Measurements from ENCODE around the gene DLGAP5. TPM values are rescaled to one million over a fixed set of nuclear protein-coding genes. Genes with fewer than 3 reads are reported as not detected.
A peak's percentile ranks its signal among the peaks of the same experiment; 100 is the strongest.

Gene DLGAP5
- total and polyA plus RNA-seq, 2 of the 4 experiments (the other 2 are of a cell fraction), result 14.9 to 19.0 TPM

DNA sequence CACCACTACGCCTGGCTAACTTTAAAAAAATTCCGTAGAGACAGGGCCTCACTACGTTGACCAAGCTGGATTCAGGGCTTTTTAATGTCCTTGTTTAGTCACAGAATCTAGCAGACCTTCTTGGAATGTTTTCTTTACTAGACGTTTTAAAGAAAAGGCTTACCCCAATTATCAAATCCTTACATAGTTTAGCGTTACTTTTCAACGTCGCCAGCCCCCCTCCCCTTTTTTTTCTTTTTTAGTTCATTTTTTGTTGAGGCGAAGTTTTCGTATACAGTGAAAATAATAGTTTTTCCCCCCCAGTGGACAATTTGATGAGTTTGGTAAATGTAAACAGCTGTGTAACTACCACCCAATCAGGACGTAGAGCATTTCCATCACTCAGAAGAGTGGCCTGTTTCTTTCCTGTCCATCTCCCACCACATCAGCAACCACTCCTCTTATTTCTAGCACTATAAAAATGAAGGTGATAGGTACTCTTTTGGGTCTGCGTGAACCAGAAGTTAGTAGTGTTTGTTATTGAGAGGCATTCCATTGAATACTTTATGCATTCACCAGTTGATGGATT is 753 bp upstream of the DLGAP5 start:
- intact Hi-C loops (cut with micrococcal nuclease), result no loop called here

More for the DNA sequence above, 753 bp upstream of the DLGAP5 start:
- 80% methylated on average over 1 of the region's 11 CpGs; no CpG with 5 or more reads in 1 of the 2 experiments for WGBS, 2 experiments (ENCODE audit: extremely low coverage in 2 of 2, insufficient read length in 1 of 2)
- H3K4ac ChIP-seq (ENCODE audit: low read depth, low read length), result peak overlapping the region; percentile 18
- peak overlapping the region; percentile 40 for H3K27ac ChIP-seq (ENCODE audit: insufficient read depth, low read length)
- H2BK5ac ChIP-seq (ENCODE audit: low read depth, low read length, poor library complexity, severe bottlenecking), result peak overlapping the region; percentile 32
- no TSS peak for BruUV-seq (replicated peaks)
- no peaks in the 10 kb centered on the region for H3K4me1 ChIP-seq (ENCODE audit: control insufficient read depth, insufficient read depth, low read length)
- H3K4me2 ChIP-seq (ENCODE audit: low read depth, low read length), result peak overlapping the region; percentile 66
- H3K18ac ChIP-seq (ENCODE audit: low read depth, low read length), result no peak overlapping the region
- H2AFZ ChIP-seq (replicated peaks; ENCODE audit: low read length, poor library complexity), result peak overlapping the region; percentile 93
- no peaks in the 10 kb centered on the region for H3K36me3 ChIP-seq (ENCODE audit: control insufficient read depth, insufficient read depth, low read length)
- ChIA-PET POLR2A (ENCODE audit: unreplicated experiment) (no interaction called here), CTCF (no interaction called here)
- no peaks in the 10 kb centered on the region for H3K9me3 ChIP-seq (ENCODE audit: control insufficient read depth, insufficient read depth, low read length)
- peak overlapping the region; percentile 52 for H3K4me3 ChIP-seq (ENCODE audit: insufficient read depth, low read depth, low read length)
- peaks cover 16 to 25% of the 10 kb centered on the region in 2 experiments for H3K79me1 ChIP-seq (ENCODE audit: low read depth in 1 of 2, low read length in 2 of 2)
- no peak overlapping the region for H2BK15ac ChIP-seq (ENCODE audit: low read depth, low read length)
- TF ChIP-seq NFE2L2 (IDR thresholded peaks at IDR 0.05; ENCODE audit: low read depth, low read length) (no peak), CHD1 (IDR thresholded peaks at IDR 0.05; ENCODE audit: low read depth, low read length) (no peak), MXI1 (IDR thresholded peaks at IDR 0.05; ENCODE audit: borderline replicate concordance, low read depth, low read length) (no peak), POLR2A (IDR thresholded peaks at IDR 0.05; ENCODE audit: low read depth, low read length) (no peak), USF2 (IDR thresholded peaks at IDR 0.05; ENCODE audit: low read depth, low read length) (no peak), RAD21 (IDR thresholded peaks at IDR 0.05; ENCODE audit: low read length) (no peak), BHLHE40 (IDR thresholded peaks at IDR 0.05; ENCODE audit: low read depth, low read length) (no peak), CEBPB (IDR thresholded peaks at IDR 0.05; ENCODE audit: low read depth, low read length) (no peak), CTCF (conservative IDR thresholded peaks at IDR 0.05; ENCODE audit: low read depth, low read length) (no peak), RFX5 (IDR thresholded peaks at IDR 0.05; ENCODE audit: low read depth, low read length) (no peak), SMC3 (IDR thresholded peaks at IDR 0.05; ENCODE audit: low read depth, low read length) (no peak), FOS (IDR thresholded peaks at IDR 0.05; ENCODE audit: low read depth, low read length) (no peak), MAZ (IDR thresholded peaks at IDR 0.05; ENCODE audit: borderline replicate concordance, low read depth, low read length) (no peak), MAFK (IDR thresholded peaks at IDR 0.05; ENCODE audit: low read depth, low read length) (no peak), RCOR1 (IDR thresholded peaks at IDR 0.05; ENCODE audit: insufficient replicate concordance, low read length) (no peak)
- TF ChIP-seq, protein P1, sequence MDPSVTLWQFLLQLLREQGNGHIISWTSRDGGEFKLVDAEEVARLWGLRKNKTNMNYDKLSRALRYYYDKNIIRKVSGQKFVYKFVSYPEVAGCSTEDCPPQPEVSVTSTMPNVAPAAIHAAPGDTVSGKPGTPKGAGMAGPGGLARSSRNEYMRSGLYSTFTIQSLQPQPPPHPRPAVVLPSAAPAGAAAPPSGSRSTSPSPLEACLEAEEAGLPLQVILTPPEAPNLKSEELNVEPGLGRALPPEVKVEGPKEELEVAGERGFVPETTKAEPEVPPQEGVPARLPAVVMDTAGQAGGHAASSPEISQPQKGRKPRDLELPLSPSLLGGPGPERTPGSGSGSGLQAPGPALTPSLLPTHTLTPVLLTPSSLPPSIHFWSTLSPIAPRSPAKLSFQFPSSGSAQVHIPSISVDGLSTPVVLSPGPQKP (IDR thresholded peaks at IDR 0.05; ENCODE audit: borderline replicate concordance, low read depth, low read length), result no peak
- H3K23ac ChIP-seq (ENCODE audit: low read depth, low read length), result no peak overlapping the region; the same call in 1 of the 2 replicates
- H3K56ac ChIP-seq (ENCODE audit: extremely low read depth, insufficient read depth, low read length), result 0 out of 2 replicates have a peak overlapping the region, but pooled peaks have one; percentile 16
- in situ Hi-C loops (cut with MboI; ENCODE audit: low sequenced_read_pairs), result no loop called here
- ATAC-seq (ENCODE audit: low read depth) (no peak), DNase-seq (no peak)
- dilution Hi-C loops (cut with HindIII; ENCODE audit: low sequenced_read_pairs, unreplicated experiment), result no loop called here
- H2BK20ac ChIP-seq (ENCODE audit: low read depth, low read length), result no peak overlapping the region
- peak overlapping the region; percentile 68 to 82 for H4K8ac ChIP-seq (ENCODE audit: low read depth in 2 of 2, low read length in 2 of 2)
- H3K9ac ChIP-seq (ENCODE audit: low read depth, low read length), result peak overlapping the region; percentile 33
- H2BK120ac ChIP-seq (ENCODE audit: low read depth, low read length), result no peak overlapping the region
- H4K5ac ChIP-seq (ENCODE audit: low read depth, low read length), result peak overlapping the region; percentile 40
- peak overlapping the region; percentile 70 for H2AK9ac ChIP-seq (replicated peaks; ENCODE audit: low read depth, low read length, poor library complexity)
- H3K14ac ChIP-seq (replicated peaks; ENCODE audit: low read depth, low read length), result peak overlapping the region; percentile 63; the same call in 1 of the 2 replicates
- H3K9me1 ChIP-seq (ENCODE audit: insufficient read depth, low read length), result no peaks in the 10 kb centered on the region; the same call in 1 of the 2 replicates
- 0 out of 2 replicates have a peak overlapping the region, but pooled peaks have one; percentile 24 for H4K91ac ChIP-seq (ENCODE audit: insufficient read depth, low read depth, low read length)
- no peaks in the 10 kb centered on the region for H3K27me3 ChIP-seq (ENCODE audit: control insufficient read depth, insufficient read depth, low read length)
- peak overlapping the region; percentile 48; the same call in 1 of the 2 replicates for H2AK5ac ChIP-seq (ENCODE audit: low read depth, low read length)
- H4K20me1 ChIP-seq (ENCODE audit: insufficient read depth, low read length), result no peaks in the 10 kb centered on the region
